Cardiac muscle cell (in vitro differentiated cells and primary cell): ENCODE results near the gene PRL. TPM values are rescaled to one million over a fixed set of nuclear protein-coding genes. Genes with fewer than 3 reads are reported as not detected.

Experiments used
- DNase-seq, 2 donors: peaks; one replicate each; pipeline versions ENCODE4 v3.0.0 to v3.0.0-alpha.2; 2010 to 2017; ENCODE audit warnings: low read depth in 1 of 2, low spot score in 1 of 2
- H3K27ac ChIP-seq: fragments of 200-600 bp; sonication (generic); 2 replicates; pipeline ENCODE4 v1.5.1; 2016
- H3K27me3 ChIP-seq: fragments of 200-600 bp; sonication (generic); 2 replicates; pipeline ENCODE4 v1.6.0; 2016; ENCODE audit warnings: control low read depth
- H3K36me3 ChIP-seq: fragments of 200-600 bp; sonication (generic); 2 replicates; pipeline ENCODE4 v1.5.1; 2016; ENCODE audit warnings: control low read depth
- H3K4me1 ChIP-seq: fragments of 200-600 bp; sonication (generic); 2 replicates; pipeline ENCODE4 v1.8.1; 2017; ENCODE audit warnings: low read depth, mild to moderate bottlenecking, mixed run types
- H3K4me3 ChIP-seq: fragments of 200-600 bp; sonication (generic); 2 replicates; pipeline ENCODE4 v1.5.1; 2016; ENCODE audit warnings: mild to moderate bottlenecking
- H3K9me3 ChIP-seq: fragments of 200-600 bp; sonication (generic); 2 replicates; pipeline ENCODE4 v1.5.1; 2017; ENCODE audit warnings: low read depth, mild to moderate bottlenecking, control low read depth
- CTCF ChIP-seq: IDR thresholded peaks from 2 replicates; pipeline ENCODE4 v1.5.1; 2012; ENCODE audit warnings: low read depth, mild to moderate bottlenecking, low read length
- polyA plus RNA-seq: library from polyadenylated mRNA; unstranded; fragments of >200 nt; fragmentation: Nextera tagmentation; extraction: Ambion mirVana; gene quantifications from 2 replicates; pipeline ENCODE4 v1.2.1, GENCODE V29; 2016
- total RNA-seq: library from RNA; depleted of rRNA; stranded (reverse); fragments of >200 nt; gene quantifications from 2 replicates; pipeline ENCODE4 v1.2.3, GENCODE V29; 2016

PRL gene
- total RNA-seq (not detected in 2 replicates), polyA plus RNA-seq (not detected in 2 replicates)

GRCh38 chr6:22296936-22297335 lies at the start of gene PRL:
Gene PRL, minus strand, starts transcription at chr6:22297036. Its CDS starts 54 bp downstream, at chr6:22296982.
- no peaks in the 10 kb centered on the region for H3K9me3 ChIP-seq
- H3K27me3 ChIP-seq = no peaks in the 10 kb centered on the region
- H3K4me3 ChIP-seq = no peak within 1 kb of the TSS
- no peaks in the 10 kb centered on the region for H3K4me1 ChIP-seq
- TF ChIP-seq CTCF = no peak
- H3K36me3 ChIP-seq = no peaks in the 10 kb centered on the region
- DNase-seq = no peak
- no peak within 1 kb of the TSS for H3K27ac ChIP-seq

- no peaks in the 10 kb centered on the region for H3K9me3 ChIP-seq
- H3K4me3 ChIP-seq = no peak overlapping the region
- no peak overlapping the region for H3K27ac ChIP-seq
- no peaks in the 10 kb centered on the region for H3K36me3 ChIP-seq
- no peaks in the 10 kb centered on the region for H3K4me1 ChIP-seq
- no peak for TF ChIP-seq CTCF
- no peak for DNase-seq
- no peaks in the 10 kb centered on the region for H3K27me3 ChIP-seq
Measured at GRCh38 chr6:22343864-22344263, 47.0 kb upstream of the PRL start.

GRCh38 chr6:22334778-22335177 lies 37.9 kb upstream of the PRL start:
- no peak for TF ChIP-seq CTCF
- H3K27ac ChIP-seq = no peak overlapping the region
- no peaks in the 10 kb centered on the region for H3K36me3 ChIP-seq
- no peak for DNase-seq
- H3K9me3 ChIP-seq = no peaks in the 10 kb centered on the region
- H3K27me3 ChIP-seq = no peaks in the 10 kb centered on the region
- no peaks in the 10 kb centered on the region for H3K4me1 ChIP-seq
- H3K4me3 ChIP-seq = no peak overlapping the region

- H3K36me3 ChIP-seq = no peaks in the 10 kb centered on the region
- no peak for TF ChIP-seq CTCF
- H3K27ac ChIP-seq = no peak overlapping the region
- no peak overlapping the region for H3K4me3 ChIP-seq
- no peak for DNase-seq
- no peaks in the 10 kb centered on the region for H3K27me3 ChIP-seq
- H3K9me3 ChIP-seq = no peaks in the 10 kb centered on the region
- no peaks in the 10 kb centered on the region for H3K4me1 ChIP-seq
Measured at GRCh38 chr6:22333802-22334201, 37.0 kb upstream of the PRL start.

GRCh38 chr6:22332711-22333110 lies 35.9 kb upstream of the PRL start:
- DNase-seq = no peak
- Histone ChIP-seq H3K27ac (no peak overlapping the region), H3K27me3 (no peaks in the 10 kb centered on the region), H3K36me3 (no peaks in the 10 kb centered on the region), H3K4me3 (no peak overlapping the region), H3K4me1 (no peaks in the 10 kb centered on the region), H3K9me3 (no peaks in the 10 kb centered on the region)
- TF ChIP-seq CTCF = no peak

GRCh38 chr6:22332216-22332615 lies 35.4 kb upstream of the PRL start:
- H3K27ac ChIP-seq = no peak overlapping the region
- no peak for DNase-seq
- no peak overlapping the region for H3K4me3 ChIP-seq
- no peak for TF ChIP-seq CTCF
- no peaks in the 10 kb centered on the region for H3K9me3 ChIP-seq
- no peaks in the 10 kb centered on the region for H3K36me3 ChIP-seq
- H3K27me3 ChIP-seq = no peaks in the 10 kb centered on the region
- no peaks in the 10 kb centered on the region for H3K4me1 ChIP-seq
